Pancreas (tissue), 10 donors: ENCODE measurements around the gene SSBP3. TPM values are rescaled to one million over a fixed set of nuclear protein-coding genes. Genes with fewer than 3 reads are reported as not detected.

ENCODE experiments used
- ATAC-seq, 4 donors: fragments of 200-7000 bp; cut with Tn5 transposase; one replicate each; pipeline versions ENCODE4 v1.8.0 to v1.9.1; 2020; ENCODE audit warnings: mild to moderate bottlenecking in 4 of 4, moderate library complexity in 4 of 4
- DNase-seq, 6 donors: peaks; one replicate each; pipeline ENCODE4 v3.0.0-alpha.2; 2020
- FAIRE-seq: peaks from 2 replicates; lab custom pipeline; 2012; peaks lifted over from hg19 to GRCh38; lab: Jason Lieb, UNC
- H3K27ac ChIP-seq, 4 donors: fragments of 200-600 bp; sonication (generic); 1 replicate in 3 of 4; 2 replicates in 1 of 4; pipeline versions ENCODE4 v1.5.0 to v1.8.0; 2020
- H3K27me3 ChIP-seq, 4 donors: fragments of 200-600 bp; one replicate each; pipeline ENCODE4 v1.8.0; 2021
- H3K36me3 ChIP-seq, 3 donors: fragments of 200-600 bp; sonication (generic) in 1 of 3; one replicate each; pipeline versions ENCODE4 v1.5.0 to v1.8.0; 2020 to 2021
- H3K4me1 ChIP-seq, 3 donors: fragments of 200-600 bp; one replicate each; pipeline ENCODE4 v1.8.0; 2021
- H3K4me3 ChIP-seq, 4 donors: fragments of 200-600 bp; sonication (generic) in 2 of 4; one replicate each; pipeline versions ENCODE4 v1.5.0 to v1.8.0; 2020 to 2021
- H3K9me3 ChIP-seq, 4 donors: fragments of 200-600 bp; one replicate each; pipeline ENCODE4 v1.8.0; 2021
- CTCF ChIP-seq, 4 donors: fragments of 200-600 bp; sonication (generic) in 3 of 4; IDR thresholded peaks; one replicate each; pipeline versions ENCODE4 v1.5.0 to v1.8.0; 2021; ENCODE audit warnings: antibody characterized with exemption in 4 of 4
- WGBS, 2 donors: extraction: QIAGEN DNeasy Blood & Tissue Kit; methylation state at CpG; one replicate each; pipeline ENCODE4 v1.1.7; 2013; 5-methylcytosine and 5-hydroxymethylcytosine counted together
- intact Hi-C, 3 donors: fragments of 100-400 bp; cut with DNase I; formaldehyde crosslinking; loops; one replicate each; pipeline versions ENCODE4 v1.11.1 to v1.14.2; 2022
- polyA plus RNA-seq, 2 donors: library from polyadenylated mRNA; stranded (reverse); fragments of 200-250 nt; gene quantifications; one replicate each; pipeline ENCODE4 v1.2.3, GENCODE V29; 2013
- total RNA-seq, 6 donors: library from RNA; stranded (reverse); fragmentation: NEBNext Ultra II Directional in 4 of 6; extraction: Animal tissue kit (Norgen Biotek cat#: 25700) in 4 of 6; gene quantifications; one replicate each; pipeline versions ENCODE4 v1.2.1 to v1.2.4, GENCODE V29; 2021 to 2023
- donor health status: healthy with polysubstance abuse.
- donor health status: DM: no; HTN: no; CAD: no; lungs with moderate emphysema.
- donor health status: DM: no; HTN: no; CAD: no.
- donor health status: control.
- donor health status: control.
- donor health status: Bipolar disorder and iron deficiency.
- donor health status: DM: yes; HTN: yes; CAD: no.
- donor health status: DM: no; HTN: no; CAD: no.
- donor health status: DM: no; HTN: no; CAD: no.
- donor health status: DM: yes; HTN: yes; CAD: no.

The SSBP3 gene
- total and polyA plus RNA-seq, 8 donors: 16.4 to 31.0 (median 22.9) TPM

GRCh38 chr1:54442185-54442584, 36.0 kb upstream of the SSBP3 start:
- DNase-seq: no peak
- 88 to 91% methylated on average over 2 of the region's 2 CpGs for WGBS, 2 donors
- intact Hi-C loops: no loop called here
- Histone ChIP-seq H3K27ac (no peak overlapping the region), H3K27me3 (no peaks in the 10 kb centered on the region), H3K9me3 (no peaks in the 10 kb centered on the region), H3K36me3 (no peaks in the 10 kb centered on the region), H3K4me3 (no peak overlapping the region), H3K4me1 (no peaks in the 10 kb centered on the region)
- no peak for ATAC-seq
- FAIRE-seq: no peak
- TF ChIP-seq CTCF (IDR thresholded peaks at IDR 0.05): no peak

- Histone ChIP-seq H3K36me3 (no peaks in the 10 kb centered on the region), H3K4me3 (no peak overlapping the region), H3K9me3 (no peaks in the 10 kb centered on the region), H3K4me1 (no peaks in the 10 kb centered on the region), H3K27me3 (no peaks in the 10 kb centered on the region), H3K27ac (no peak overlapping the region)
- DNase-seq: peak in 1 of 6 donors; percentile 10
- intact Hi-C loops: no loop called here
- no peak for ATAC-seq
- no peak for FAIRE-seq
- no peak for TF ChIP-seq CTCF (IDR thresholded peaks at IDR 0.05)
- 56 to 72% methylated on average over 7 of the region's 7 CpGs for WGBS, 2 donors
Observed at GRCh38 chr1:54439550-54440223, 33.5 kb upstream of the SSBP3 start.

- Histone ChIP-seq H3K4me3 (no peak overlapping the region), H3K27ac (no peak overlapping the region), H3K27me3 (no peaks in the 10 kb centered on the region), H3K4me1 (no peaks in the 10 kb centered on the region), H3K9me3 (no peaks in the 10 kb centered on the region), H3K36me3 (no peaks in the 10 kb centered on the region)
- no peak for FAIRE-seq
- TF ChIP-seq CTCF (IDR thresholded peaks at IDR 0.05): no peak
- DNase-seq: no peak
- ATAC-seq: no peak
- intact Hi-C loops: no loop called here
- 82 to 92% methylated on average over 6 of the region's 6 CpGs for WGBS, 2 donors
Observed at GRCh38 chr1:54437783-54438182, 31.6 kb upstream of the SSBP3 start.

GRCh38 chr1:54436826-54437225, 30.6 kb upstream of the SSBP3 start:
- TF ChIP-seq CTCF (IDR thresholded peaks at IDR 0.05): no peak
- H3K36me3 ChIP-seq: no peaks in the 10 kb centered on the region
- intact Hi-C loops: no loop called here
- no peaks in the 10 kb centered on the region for H3K27me3 ChIP-seq
- WGBS, 2 donors: 76 to 78% methylated on average over 5 of the region's 5 CpGs
- H3K27ac ChIP-seq: no peak overlapping the region
- H3K4me1 ChIP-seq: no peaks in the 10 kb centered on the region
- no peak for DNase-seq
- no peak for ATAC-seq
- H3K4me3 ChIP-seq: no peak overlapping the region
- no peaks in the 10 kb centered on the region for H3K9me3 ChIP-seq
- FAIRE-seq: no peak

GRCh38 chr1:54429838-54430237, 23.6 kb upstream of the SSBP3 start:
- TF ChIP-seq CTCF (IDR thresholded peaks at IDR 0.05): no peak
- DNase-seq (peak in 1 of 6 donors; percentile 16), FAIRE-seq (no peak), ATAC-seq (no peak)
- WGBS, 2 donors: 83 to 88% methylated on average over 6 of the region's 6 CpGs
- intact Hi-C loops: no loop called here
- Histone ChIP-seq H3K4me3 (no peak overlapping the region), H3K4me1 (no peaks in the 10 kb centered on the region), H3K27me3 (no peaks in the 10 kb centered on the region), H3K36me3 (no peaks in the 10 kb centered on the region), H3K9me3 (no peaks in the 10 kb centered on the region), H3K27ac (no peak overlapping the region)
